ENCODE results near the gene BRINP2. TPM values are rescaled to one million over a fixed set of nuclear protein-coding genes. Genes with fewer than 3 reads are reported as not detected.
"Not testable (repeated sequence)": the region's sequence is repeated elsewhere in the genome, so short reads cannot be mapped to it uniquely, and the experiment has no call there.

The BRINP2 gene
- total and polyA plus RNA-seq, 11 donors, result 0.11 to 1.2 (median 0.19) TPM

GRCh38 chr1:177315761-177316160, 145.0 kb downstream of the BRINP2 start:
- H3K9me3 ChIP-seq, result peaks cover 0 to 15% (median 2%) of the 10 kb centered on the region in 12 donors
- no peaks in the 10 kb centered on the region for H3K36me3 ChIP-seq
- H3K4me1 ChIP-seq, result no peaks in the 10 kb centered on the region
- no peak overlapping the region for H3K4me3 ChIP-seq
- no peak overlapping the region for H3K27ac ChIP-seq
- DNase-seq (no peak), ATAC-seq (no peak)
- peaks cover 0 to 10% (median 0%) of the 10 kb centered on the region in 9 donors for H3K27me3 ChIP-seq
- 60 to 75% (median 67%) methylated on average over 4 of the region's 4 CpGs for WGBS, 4 donors
- TF ChIP-seq POLR2A (IDR thresholded peaks at IDR 0.05) (no peak), CTCF (IDR thresholded peaks at IDR 0.05) (no peak)
- intact Hi-C loops (cut with DNase I), result no loop called here

GRCh38 chr1:177321434-177321833, 150.7 kb downstream of the BRINP2 start:
- H3K27ac ChIP-seq; ATAC-seq; H3K4me1 ChIP-seq; H3K4me3 ChIP-seq; H3K36me3 ChIP-seq; H3K27me3 ChIP-seq; DNase-seq; intact Hi-C loops (cut with DNase I): not testable (repeated sequence)
- peaks cover 0 to 15% (median 2%) of the 10 kb centered on the region in 12 donors for H3K9me3 ChIP-seq

GRCh38 chr1:177328251-177328650, 157.5 kb downstream of the BRINP2 start:
- TF ChIP-seq CTCF (IDR thresholded peaks at IDR 0.05), result no peak
- no peak for TF ChIP-seq POLR2A (IDR thresholded peaks at IDR 0.05)
- Histone ChIP-seq H3K27me3 (peaks cover 0 to 3% (median 0%) of the 10 kb centered on the region in 9 donors), H3K9me3 (no peaks in the 10 kb centered on the region), H3K4me3 (no peak overlapping the region), H3K36me3 (no peaks in the 10 kb centered on the region), H3K4me1 (no peaks in the 10 kb centered on the region), H3K27ac (no peak overlapping the region)
- intact Hi-C loops (cut with DNase I), result no loop called here
- DNase-seq (no peak), ATAC-seq (no peak)
- WGBS, 4 donors, result 66 to 77% (median 69%) methylated on average over 2 of the region's 2 CpGs

GRCh38 chr1:177329871-177330270, 159.1 kb downstream of the BRINP2 start:
- Histone ChIP-seq H3K27me3 (peaks cover 0 to 3% (median 0%) of the 10 kb centered on the region in 9 donors), H3K27ac (no peak overlapping the region), H3K9me3 (no peaks in the 10 kb centered on the region), H3K4me1 (peaks cover 0 to 10% (median 0%) of the 10 kb centered on the region in 12 donors), H3K36me3 (no peaks in the 10 kb centered on the region), H3K4me3 (no peak overlapping the region)
- 82 to 92% (median 90%) methylated on average over 2 of the region's 2 CpGs for WGBS, 4 donors
- DNase-seq (no peak), ATAC-seq (no peak)
- TF ChIP-seq POLR2A (IDR thresholded peaks at IDR 0.05) (no peak), CTCF (IDR thresholded peaks at IDR 0.05) (no peak)
- intact Hi-C loops (cut with DNase I), result no loop called here

Other genes starting within 250 kb of the BRINP2 start
- gene ASTN1, start 6.2 kb upstream of the BRINP2 start, total RNA-seq, result 1 to 10 TPM in 2 of 9 donors, under 1 TPM in 7; 0.16 to 3.6 (median 0.77) TPM
- gene ASTN1, start 6.2 kb upstream of the BRINP2 start, polyA plus RNA-seq, result under 1 TPM; 0.15 to 0.19 TPM

Measured in heart left ventricle (tissue), 16 donors.